B cell (primary cell): ENCODE data around the gene YRDC.

Experiments
- CTCF ChIP-seq: fragments of 200-600 bp; IDR thresholded peaks from one replicate; pipeline ENCODE4 v1.8.0; 2022; ENCODE audit warnings: antibody characterized with exemption, mild to moderate bottlenecking
- EZH2 ChIP-seq: IDR thresholded peaks from 2 replicates; pipeline ENCODE4 v1.6.1; 2012; ENCODE audit warnings: borderline replicate concordance, low read depth, mild to moderate bottlenecking, moderate library complexity, low read length; ENCODE audit not compliant: insufficient read depth, poor library complexity, severe bottlenecking

- TF ChIP-seq CTCF (no peak), EZH2 (no peak)
These were observed 6.2 kb upstream of the YRDC start for GRCh38 chr1:37814252-37814651.
